HCT116 (cell line): ENCODE results near the gene FBXO24. TPM values are rescaled to one million over a fixed set of nuclear protein-coding genes. Genes with fewer than 3 reads are reported as not detected.

Experiments used
- ATAC-seq: fragments of 200-7000 bp; cut with Tn5 transposase; 2 replicates; pipeline ENCODE4 v1.9.1; 2020; ENCODE audit warnings: mild to moderate bottlenecking, moderate library complexity
- BruUV-seq: library from RNA; stranded (reverse); fragments of 400-500 nt; replicated peaks from 2 replicates; lab custom pipeline; 2021; lab: Mats Ljungman, UMichigan
- CTCF ChIA-PET: fragments of 300-600 bp; sonication (Branson Sonifier 250); formaldehyde crosslinking; loops from one replicate; lab custom pipeline; 2021; ENCODE audit warnings: antibody characterized with exemption; lab: Charles Lee
- POLR2A ChIA-PET: fragments of 300-600, 350-600 bp; sonication (Branson Sonifier 250); formaldehyde crosslinking; loops from one replicate; lab custom pipeline; 2021; ENCODE audit warnings: antibody characterized with exemption; lab: Charles Lee
- RAD21 ChIA-PET, 2 experiments: fragments of 300-600 bp; sonication (Branson Sonifier 250); formaldehyde crosslinking; loops; one replicate each; lab custom pipeline; 2023; ENCODE audit warnings: low total read pairs in 2 of 2; ENCODE audit not compliant: uncharacterized antibody in 2 of 2, unreplicated experiment in 2 of 2, low non-redundant PET in 1 of 2; lab: Charles Lee
- DNase-seq: peaks from one replicate; pipeline ENCODE4 v3.0.0-alpha.2; 2010; ENCODE audit warnings: low read depth, low spot score
- H2AFZ ChIP-seq: fragments of 200-600 bp; shearing (Covaris generic), sonication (generic); 2 replicates; pipeline ENCODE4 v1.6.1; 2017; ENCODE audit warnings: low read depth, mixed run types, mixed read lengths, antibody characterized with exemption, low read length; ENCODE audit not compliant: poor library complexity, severe bottlenecking
- H3K27ac ChIP-seq: 2 replicates; pipeline ENCODE4 v1.5.1; 2012; ENCODE audit warnings: low read depth, low read length
- H3K27me3 ChIP-seq: fragments of 200-600 bp; sonication (generic); 2 replicates; pipeline ENCODE4 v1.6.1; 2016; ENCODE audit warnings: mixed run types, low read length, mixed read lengths; ENCODE audit not compliant: insufficient read depth
- H3K36me3 ChIP-seq, 2 experiments: fragments of 200-500 bp in 1 of 2; fragments of 200-600 bp in 1 of 2; sonication (Bioruptor generic) in 1 of 2; sonication (generic) in 1 of 2; 2 replicates each; pipeline versions ENCODE4 v1.5.1 to v1.6.1; 2014 to 2016; ENCODE audit warnings: low read length in 2 of 2, inconsistent platforms in 1 of 2, mixed read lengths in 1 of 2, mixed run types in 1 of 2; ENCODE audit not compliant: insufficient read depth in 2 of 2, control insufficient read depth in 1 of 2
- H3K4me1 ChIP-seq, 2 experiments: fragments of 200-600 bp in 1 of 2; sonication (generic) in 1 of 2; 2 replicates each; pipeline versions ENCODE4 v1.5.1 to v1.6.1; 2012 to 2017; ENCODE audit warnings: low read length in 2 of 2, inconsistent platforms in 1 of 2, mild to moderate bottlenecking in 1 of 2, mixed read lengths in 1 of 2, mixed run types in 1 of 2, moderate library complexity in 1 of 2; ENCODE audit not compliant: insufficient read depth in 2 of 2, control insufficient read depth in 1 of 2
- H3K4me2 ChIP-seq: fragments of 200-600 bp; sonication (generic); 2 replicates; pipeline ENCODE4 v1.6.1; 2017; ENCODE audit warnings: mixed run types, low read length, mixed read lengths
- H3K4me3 ChIP-seq, 2 experiments: fragments of 200-600 bp in 1 of 2; sonication (generic) in 1 of 2; replicated peaks in 1 of 2; 2 replicates each; pipeline ENCODE4 v1.5.1; 2011 to 2016; ENCODE audit warnings: low read length in 2 of 2, control low read depth in 1 of 2, low read depth in 1 of 2, mild to moderate bottlenecking in 1 of 2, mixed read lengths in 1 of 2, mixed run types in 1 of 2
- H3K79me2 ChIP-seq: fragments of 200-600 bp; sonication (generic); 2 replicates; pipeline ENCODE4 v1.6.1; 2017; ENCODE audit warnings: mild to moderate bottlenecking, mixed run types, low read length, moderate library complexity, mixed read lengths; ENCODE audit not compliant: insufficient read depth
- H3K9ac ChIP-seq: fragments of 200-600 bp; sonication (generic); 2 replicates; pipeline ENCODE4 v1.6.1; 2016; ENCODE audit warnings: low read length, mixed read lengths
- H3K9me2 ChIP-seq: fragments of 200-600 bp; sonication (generic), shearing (Covaris generic); 2 replicates; pipeline ENCODE4 v1.6.1; 2017; ENCODE audit warnings: mixed run types, mild to moderate bottlenecking, moderate library complexity; ENCODE audit not compliant: insufficient read depth
- H3K9me3 ChIP-seq, 2 experiments: fragments of 200-500 bp in 1 of 2; fragments of 200-600 bp in 1 of 2; sonication (Bioruptor generic) in 1 of 2; sonication (generic) in 1 of 2; 2 replicates each; pipeline ENCODE4 v1.6.1; 2014 to 2017; ENCODE audit warnings: low read length in 2 of 2, mixed read lengths in 2 of 2, inconsistent platforms in 1 of 2, low read depth in 1 of 2, mild to moderate bottlenecking in 1 of 2, mixed run types in 1 of 2, moderate library complexity in 1 of 2; ENCODE audit not compliant: control insufficient read depth in 1 of 2, insufficient read depth in 1 of 2
- H4K20me1 ChIP-seq: fragments of 200-600 bp; sonication (generic), shearing (Covaris generic); 2 replicates; pipeline ENCODE4 v1.6.1; 2017; ENCODE audit warnings: mixed run types, mild to moderate bottlenecking, moderate library complexity; ENCODE audit not compliant: insufficient read depth
- CTCF ChIP-seq, 3 experiments: fragments of 200-600 bp in 1 of 3; sonication (generic) in 1 of 3; IDR thresholded peaks in 2 of 3; conservative IDR thresholded peaks in 1 of 3; 2 replicates each; pipeline ENCODE4 v1.5.1; 2012 to 2017; ENCODE audit warnings: low read depth in 2 of 3, low read length in 2 of 3, antibody characterized with exemption in 1 of 3, borderline replicate concordance in 1 of 3, control low read depth in 1 of 3, mild to moderate bottlenecking in 1 of 3, mixed read lengths in 1 of 3, mixed run types in 1 of 3, moderate library complexity in 1 of 3; ENCODE audit not compliant: insufficient read depth in 1 of 3
- SIN3A ChIP-seq: IDR thresholded peaks from 2 replicates; pipeline ENCODE4 v1.6.1; 2012; ENCODE audit warnings: low read depth
- SP1 ChIP-seq: IDR thresholded peaks from 2 replicates; pipeline ENCODE4 v1.6.1; 2012; ENCODE audit warnings: low read depth
- intact Hi-C: fragments of 100-400 bp; cut with micrococcal nuclease; formaldehyde crosslinking; loops from 2 replicates; pipeline ENCODE4 v1.10.0; 2022
- total RNA-seq: library from RNA; stranded (reverse); gene quantifications from one replicate; pipeline ENCODE4 v1.2.1, GENCODE V29; 2021; ENCODE audit not compliant: unreplicated experiment
- TF ChIP-seq, protein P1 (sequence below): IDR thresholded peaks from 2 replicates; pipeline ENCODE4 v1.6.1; 2012; ENCODE audit warnings: low read depth

Gene FBXO24
- total RNA-seq, 1 experiment from 2014 or later: 2.1 TPM

GRCh38 chr7:100639995-100640516, 53.9 kb downstream of the FBXO24 start:
- POLR2A ChIA-PET: no interaction called here
- no peak overlapping the region for H2AFZ ChIP-seq
- no peaks in the 10 kb centered on the region for H3K79me2 ChIP-seq
- CTCF ChIA-PET: no interaction called here
- no peaks in the 10 kb centered on the region for H3K9me3 ChIP-seq
- no peak overlapping the region for H3K9ac ChIP-seq
- RAD21 ChIA-PET: no interaction called here
- H3K27ac ChIP-seq: no peak overlapping the region
- H3K4me1 ChIP-seq: peaks cover 4 to 13% of the 10 kb centered on the region in 2 experiments
- ATAC-seq (no peak), DNase-seq (no peak)
- H3K4me2 ChIP-seq: no peak overlapping the region
- BruUV-seq: no TSS peak
- H3K27me3 ChIP-seq: no peaks in the 10 kb centered on the region
- no peaks in the 10 kb centered on the region for H3K36me3 ChIP-seq
- no peaks in the 10 kb centered on the region for H3K9me2 ChIP-seq
- H3K4me3 ChIP-seq: no peak overlapping the region
- intact Hi-C loops: no loop called here
- no peaks in the 10 kb centered on the region for H4K20me1 ChIP-seq
- TF ChIP-seq SIN3A: no peak
- TF ChIP-seq, protein P1, sequence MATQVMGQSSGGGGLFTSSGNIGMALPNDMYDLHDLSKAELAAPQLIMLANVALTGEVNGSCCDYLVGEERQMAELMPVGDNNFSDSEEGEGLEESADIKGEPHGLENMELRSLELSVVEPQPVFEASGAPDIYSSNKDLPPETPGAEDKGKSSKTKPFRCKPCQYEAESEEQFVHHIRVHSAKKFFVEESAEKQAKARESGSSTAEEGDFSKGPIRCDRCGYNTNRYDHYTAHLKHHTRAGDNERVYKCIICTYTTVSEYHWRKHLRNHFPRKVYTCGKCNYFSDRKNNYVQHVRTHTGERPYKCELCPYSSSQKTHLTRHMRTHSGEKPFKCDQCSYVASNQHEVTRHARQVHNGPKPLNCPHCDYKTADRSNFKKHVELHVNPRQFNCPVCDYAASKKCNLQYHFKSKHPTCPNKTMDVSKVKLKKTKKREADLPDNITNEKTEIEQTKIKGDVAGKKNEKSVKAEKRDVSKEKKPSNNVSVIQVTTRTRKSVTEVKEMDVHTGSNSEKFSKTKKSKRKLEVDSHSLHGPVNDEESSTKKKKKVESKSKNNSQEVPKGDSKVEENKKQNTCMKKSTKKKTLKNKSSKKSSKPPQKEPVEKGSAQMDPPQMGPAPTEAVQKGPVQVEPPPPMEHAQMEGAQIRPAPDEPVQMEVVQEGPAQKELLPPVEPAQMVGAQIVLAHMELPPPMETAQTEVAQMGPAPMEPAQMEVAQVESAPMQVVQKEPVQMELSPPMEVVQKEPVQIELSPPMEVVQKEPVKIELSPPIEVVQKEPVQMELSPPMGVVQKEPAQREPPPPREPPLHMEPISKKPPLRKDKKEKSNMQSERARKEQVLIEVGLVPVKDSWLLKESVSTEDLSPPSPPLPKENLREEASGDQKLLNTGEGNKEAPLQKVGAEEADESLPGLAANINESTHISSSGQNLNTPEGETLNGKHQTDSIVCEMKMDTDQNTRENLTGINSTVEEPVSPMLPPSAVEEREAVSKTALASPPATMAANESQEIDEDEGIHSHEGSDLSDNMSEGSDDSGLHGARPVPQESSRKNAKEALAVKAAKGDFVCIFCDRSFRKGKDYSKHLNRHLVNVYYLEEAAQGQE: no peak
- TF ChIP-seq SP1: no peak
- no peak for TF ChIP-seq CTCF (IDR thresholded peaks at IDR 0.05 in 2 of 3, conservative IDR thresholded peaks at IDR 0.05 in 1 of 3; ENCODE audit: borderline replicate concordance in 1 of 3, insufficient read depth in 1 of 3, low read depth in 2 of 3, low read length in 2 of 3)
